Kidney epithelial cell (primary cell): ENCODE results near the gene NKPD1. TPM values are rescaled to one million over a fixed set of nuclear protein-coding genes. Genes with fewer than 3 reads are reported as not detected.

Experiments used
- DNase-seq: peaks from one replicate; pipeline ENCODE4 v3.0.0-alpha.2; 2010; ENCODE audit warnings: low read depth
- H3K27me3 ChIP-seq: 2 replicates; pipeline ENCODE4 v1.6.0; 2011; ENCODE audit warnings: low read length; ENCODE audit not compliant: control insufficient read depth, insufficient read depth
- H3K36me3 ChIP-seq: 2 replicates; pipeline ENCODE4 v1.5.1; 2011; ENCODE audit warnings: low read length; ENCODE audit not compliant: control insufficient read depth, insufficient read depth
- H3K4me3 ChIP-seq: 2 replicates; pipeline ENCODE4 v1.5.1; 2011; ENCODE audit warnings: low read depth, mild to moderate bottlenecking, control low read depth, low read length
- CTCF ChIP-seq: IDR thresholded peaks from 2 replicates; pipeline ENCODE4 v1.5.1; 2011; ENCODE audit warnings: mild to moderate bottlenecking, moderate library complexity, low read length, control low read depth, inconsistent platforms; ENCODE audit not compliant: insufficient read depth, poor library complexity, severe bottlenecking
- total RNA-seq: library from RNA; depleted of rRNA; stranded (reverse); fragments of >200 nt; gene quantifications from 2 replicates; pipeline ENCODE4 v1.2.3, GENCODE V29; 2015

Gene NKPD1
- total RNA-seq, 1 donor from 2014 or later, result 0.46 TPM

DNA sequence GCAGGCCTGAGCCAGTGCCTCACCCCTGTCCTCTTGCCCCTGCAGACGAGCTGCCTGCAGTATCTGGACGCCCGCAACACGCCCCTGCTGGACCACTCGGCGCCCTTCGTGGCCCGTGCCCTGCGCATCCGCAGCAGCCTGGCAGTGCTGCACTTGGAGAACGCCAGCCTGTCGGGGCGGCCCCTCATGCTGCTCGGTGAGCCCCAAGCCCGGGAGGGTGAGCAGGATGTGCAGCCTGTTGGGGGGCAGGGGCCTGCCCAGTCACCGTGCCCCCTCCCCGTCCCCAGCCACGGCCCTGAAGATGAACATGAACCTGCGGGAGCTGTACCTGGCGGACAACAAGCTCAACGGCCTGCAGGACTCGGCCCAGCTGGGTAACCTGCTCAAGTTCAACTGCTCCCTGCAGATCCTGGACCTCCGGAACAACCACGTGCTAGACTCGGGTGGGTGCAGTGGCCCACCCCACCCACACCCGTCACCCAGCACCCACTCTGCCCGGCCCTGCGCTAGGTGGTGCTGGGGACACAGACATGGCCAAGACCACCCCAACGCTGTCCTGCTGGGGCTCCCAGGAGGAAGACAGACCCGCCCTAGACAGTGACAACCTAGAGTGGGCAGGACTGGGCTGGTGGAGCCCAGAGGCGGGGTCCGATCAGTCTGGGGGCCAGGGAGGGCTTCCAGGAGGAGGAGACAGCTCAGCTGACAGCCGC, 18.6 kb downstream of the NKPD1 start:
- H3K36me3 ChIP-seq, result peaks cover 3% of the 10 kb centered on the region
- TF ChIP-seq CTCF, result no peak
- H3K4me3 ChIP-seq, result no peak overlapping the region
- no peak for DNase-seq
- no peaks in the 10 kb centered on the region for H3K27me3 ChIP-seq

GRCh38 chr19:45141203-45141900, 19.4 kb downstream of the NKPD1 start:
- H3K27me3 ChIP-seq, result no peaks in the 10 kb centered on the region
- no peak for TF ChIP-seq CTCF
- no peak overlapping the region for H3K4me3 ChIP-seq
- peaks cover 3% of the 10 kb centered on the region for H3K36me3 ChIP-seq
- DNase-seq, result no peak

DNA sequence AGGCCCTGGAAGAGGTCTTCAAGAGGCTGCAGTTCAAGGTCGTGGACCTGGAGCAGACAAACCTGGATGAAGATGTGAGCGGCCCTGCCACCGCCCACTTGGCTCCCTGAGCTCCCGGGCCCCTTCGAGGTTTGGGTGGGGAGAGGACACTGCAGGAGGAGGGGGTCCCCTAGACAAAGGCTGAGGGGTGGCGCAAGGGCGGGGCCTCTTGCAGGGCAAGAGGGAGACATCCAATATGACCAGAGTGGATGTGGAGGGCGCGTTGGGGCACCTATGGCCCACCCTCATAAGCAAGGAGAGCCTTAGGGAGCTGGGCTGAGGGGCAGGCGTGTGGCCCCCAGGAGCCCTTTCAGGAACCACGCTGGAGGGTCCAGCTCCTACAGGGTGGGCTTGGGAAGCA, 20.2 kb downstream of the NKPD1 start:
- peaks cover 3% of the 10 kb centered on the region for H3K36me3 ChIP-seq
- H3K4me3 ChIP-seq, result no peak overlapping the region
- no peak for DNase-seq

GRCh38 chr19:45140144-45140503, 20.7 kb downstream of the NKPD1 start:
- no peak for TF ChIP-seq CTCF
- Histone ChIP-seq H3K36me3 (peaks cover 3% of the 10 kb centered on the region), H3K27me3 (no peaks in the 10 kb centered on the region)

More for the DNA sequence above, 20.2 kb downstream of the NKPD1 start:
- no peaks in the 10 kb centered on the region for H3K27me3 ChIP-seq
- no peak for TF ChIP-seq CTCF

GRCh38 chr19:45139286-45140143, 21.3 kb downstream of the NKPD1 start:
- no peak overlapping the region for H3K4me3 ChIP-seq
- H3K36me3 ChIP-seq, result peaks cover 3% of the 10 kb centered on the region
- no peaks in the 10 kb centered on the region for H3K27me3 ChIP-seq
- no peak for DNase-seq
- TF ChIP-seq CTCF, result no peak

More at GRCh38 chr19:45140144-45140503, 20.7 kb downstream of the NKPD1 start:
- H3K4me3 ChIP-seq, result no peak overlapping the region
- DNase-seq, result no peak
